Gastroesophageal sphincter (tissue), 3 donors: ENCODE data around the gene IQGAP2.

Experiments
- CTCF ChIP-seq, 4 experiments: fragments of 200-600 bp in 2 of 4; fragments of 450-650 bp in 2 of 4; sonication (generic) in 1 of 4; IDR thresholded peaks; one replicate each; pipeline ENCODE4 v1.5.1; 2017 to 2019; ENCODE audit warnings: antibody characterized with exemption in 4 of 4, mild to moderate bottlenecking in 2 of 4, moderate library complexity in 2 of 4
- EP300 ChIP-seq: sonication (generic); formaldehyde crosslinking; IDR thresholded peaks from one replicate; pipeline ENCODE4 v1.6.1; 2017; ENCODE audit warnings: antibody characterized with exemption, mild to moderate bottlenecking
- POLR2A ChIP-seq, 2 donors: fragments of 450-650 bp; IDR thresholded peaks; one replicate each; pipeline ENCODE4 v1.6.1; 2017; ENCODE audit warnings: antibody characterized with exemption in 2 of 2, mild to moderate bottlenecking in 2 of 2, moderate library complexity in 1 of 2
- POLR2AphosphoS5 ChIP-seq: sonication (generic); formaldehyde crosslinking; IDR thresholded peaks from one replicate; pipeline ENCODE4 v1.6.1; 2017; ENCODE audit warnings: antibody characterized with exemption

GRCh38 chr5:76715486-76715735, 312.3 kb downstream of the IQGAP2 start:
- TF ChIP-seq EP300 = no peak
- TF ChIP-seq POLR2A (IDR thresholded peaks at IDR 0.05) = no peak
- TF ChIP-seq CTCF (IDR thresholded peaks at IDR 0.05) = no peak
- TF ChIP-seq POLR2AphosphoS5 = no peak
